ENCODE measurements around the gene ELK4.

The ELK4 gene

GRCh38 chr1:205584732-205585131, 47.1 kb downstream of the ELK4 start:
- DNase-seq (ENCODE audit: extremely low read depth in 1 of 2, low read depth in 1 of 2) = no peak

GRCh38 chr1:205583461-205584130, 48.2 kb downstream of the ELK4 start:
- DNase-seq (ENCODE audit: extremely low read depth in 1 of 2, low read depth in 1 of 2) = no peak

- DNase-seq (ENCODE audit: extremely low read depth in 1 of 2, low read depth in 1 of 2) = no peak
Measured at GRCh38 chr1:205582471-205583291, 49.1 kb downstream of the ELK4 start.

DNA sequence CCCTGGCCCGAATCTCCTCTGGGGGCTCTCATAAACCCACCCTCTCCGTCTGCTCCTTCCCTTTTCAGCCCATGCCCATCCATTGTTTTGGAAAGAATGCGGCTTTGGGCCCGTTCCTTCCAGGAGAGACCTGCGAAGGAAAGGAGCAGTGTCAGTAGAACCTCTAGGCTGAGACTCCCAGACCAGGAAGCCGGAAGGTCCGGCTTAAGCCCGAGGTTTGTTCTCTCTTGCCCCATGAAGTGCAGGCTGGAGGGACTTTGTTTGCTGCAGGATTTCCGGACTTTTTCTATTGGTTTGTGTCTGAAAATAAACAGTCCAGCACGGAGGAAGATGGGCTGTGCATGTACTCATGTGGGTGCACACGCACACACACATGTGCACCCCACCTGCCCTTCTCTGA, 49.8 kb downstream of the ELK4 start:
- no peak for DNase-seq (ENCODE audit: extremely low read depth in 1 of 2, low read depth in 1 of 2)

DNA sequence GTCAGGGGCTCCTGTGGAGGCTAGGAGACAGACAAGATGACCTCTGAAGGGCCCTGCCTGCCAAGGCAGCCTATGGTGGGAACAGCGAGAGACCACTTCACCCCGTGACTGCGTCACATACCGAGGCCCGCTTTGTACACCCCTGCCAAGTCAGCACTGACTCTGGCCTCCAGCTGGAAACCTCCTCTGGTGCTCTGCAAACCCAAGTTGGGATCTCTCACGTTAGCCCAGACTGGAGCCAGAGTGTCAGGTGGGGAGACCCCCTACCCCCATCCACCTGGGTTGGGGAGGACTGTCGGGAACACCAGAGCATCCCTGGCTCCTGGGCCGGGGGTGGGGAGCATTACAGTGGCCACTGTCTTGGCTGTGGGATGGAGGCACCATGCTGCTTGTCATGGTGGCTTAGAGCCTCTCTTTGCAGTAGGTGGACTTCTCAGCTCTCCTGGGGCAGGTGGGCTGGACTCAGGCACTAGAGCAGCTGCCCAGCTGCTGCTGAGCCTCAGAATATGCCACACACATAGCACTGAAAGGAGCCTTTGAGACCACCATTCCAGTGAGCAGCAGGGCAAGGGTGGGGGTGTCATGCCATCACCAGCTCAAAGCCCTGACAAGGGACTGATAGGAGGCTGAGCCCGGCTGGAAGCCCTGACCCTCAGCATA, 50.4 kb downstream of the ELK4 start:
- no peak for DNase-seq (ENCODE audit: extremely low read depth in 1 of 2, low read depth in 1 of 2)

DNA sequence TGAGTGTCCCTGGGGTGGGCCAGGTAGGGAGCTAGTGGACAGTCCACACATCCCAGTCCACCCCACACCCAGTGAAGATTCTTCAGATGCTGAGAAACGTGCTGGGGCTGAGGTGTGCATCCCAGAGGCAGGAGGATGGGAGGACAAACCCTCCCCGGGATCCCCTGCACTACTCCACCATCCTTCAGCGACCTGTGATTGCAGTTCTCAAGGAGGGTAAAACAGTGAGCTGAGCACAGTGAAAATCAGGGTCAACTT, 51.0 kb downstream of the ELK4 start:
- DNase-seq (ENCODE audit: extremely low read depth in 1 of 2, low read depth in 1 of 2) = no peak

DNA sequence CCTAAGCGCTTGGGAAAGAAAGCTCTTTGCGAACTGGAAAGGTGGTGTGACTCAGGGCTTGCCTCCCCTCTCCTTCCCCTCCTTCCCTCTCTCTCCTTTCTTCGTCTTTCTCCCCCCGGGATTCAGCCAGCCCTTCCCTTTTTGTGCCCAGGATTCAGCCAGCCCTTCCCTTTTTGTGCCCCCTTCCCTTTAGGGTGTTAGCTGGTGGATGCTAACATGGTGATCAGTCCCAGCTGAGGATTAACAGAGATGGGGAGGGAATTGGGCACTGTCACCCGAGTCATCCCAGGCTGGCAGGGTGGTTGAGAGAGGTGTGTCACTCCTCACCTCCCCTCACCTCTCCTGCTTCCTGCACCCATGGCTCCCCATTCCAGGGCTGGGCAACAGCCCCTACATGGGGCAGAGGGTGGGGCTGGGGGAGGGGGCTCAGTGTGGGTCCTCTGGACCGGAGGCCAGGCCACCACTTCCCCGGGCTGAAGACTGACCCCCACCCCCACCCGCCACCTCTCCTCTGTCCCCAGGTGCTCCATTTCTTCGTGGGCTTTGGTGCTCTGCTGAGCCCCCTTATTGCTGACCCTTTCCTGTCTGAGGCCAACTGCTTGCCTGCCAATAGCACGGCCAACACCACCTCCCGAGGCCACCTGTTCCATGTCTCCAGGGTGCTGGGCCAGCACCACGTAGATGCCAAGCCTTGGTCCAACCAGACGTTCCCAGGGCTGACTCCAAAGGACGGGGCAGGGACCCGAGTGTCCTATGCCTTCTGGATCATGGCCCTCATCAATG, 51.5 kb downstream of the ELK4 start:
- DNase-seq (ENCODE audit: extremely low read depth in 1 of 2, low read depth in 1 of 2) = no peak

DNA sequence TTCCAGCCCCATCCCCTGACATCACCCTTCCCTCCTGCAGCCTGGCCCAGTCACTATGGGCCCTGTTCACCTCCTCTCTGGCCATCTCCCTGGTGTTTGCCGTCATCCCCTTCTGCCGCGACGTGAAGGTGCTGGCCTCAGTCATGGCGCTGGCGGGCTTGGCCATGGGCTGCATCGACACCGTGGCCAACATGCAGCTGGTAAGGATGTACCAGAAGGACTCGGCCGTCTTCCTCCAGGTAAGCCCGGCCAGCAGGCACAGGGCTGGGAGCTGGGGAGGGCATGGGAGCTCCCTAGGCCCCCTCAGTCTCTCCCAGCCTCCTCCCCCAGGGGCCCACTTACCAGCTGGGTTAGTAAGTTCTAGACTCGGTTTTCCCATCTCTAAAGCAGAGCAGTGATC, 52.1 kb downstream of the ELK4 start:
- no peak for DNase-seq (ENCODE audit: extremely low read depth in 1 of 2, low read depth in 1 of 2)

GRCh38 chr1:205578780-205579571, 52.8 kb downstream of the ELK4 start:
- DNase-seq (ENCODE audit: extremely low read depth in 1 of 2, low read depth in 1 of 2) = no peak

GRCh38 chr1:205577874-205578658, 53.7 kb downstream of the ELK4 start:
- DNase-seq (ENCODE audit: extremely low read depth in 1 of 2, low read depth in 1 of 2) = no peak

- no peak for DNase-seq (ENCODE audit: extremely low read depth in 1 of 2, low read depth in 1 of 2)
Measured at GRCh38 chr1:205576805-205577761, 54.7 kb downstream of the ELK4 start.

DNA sequence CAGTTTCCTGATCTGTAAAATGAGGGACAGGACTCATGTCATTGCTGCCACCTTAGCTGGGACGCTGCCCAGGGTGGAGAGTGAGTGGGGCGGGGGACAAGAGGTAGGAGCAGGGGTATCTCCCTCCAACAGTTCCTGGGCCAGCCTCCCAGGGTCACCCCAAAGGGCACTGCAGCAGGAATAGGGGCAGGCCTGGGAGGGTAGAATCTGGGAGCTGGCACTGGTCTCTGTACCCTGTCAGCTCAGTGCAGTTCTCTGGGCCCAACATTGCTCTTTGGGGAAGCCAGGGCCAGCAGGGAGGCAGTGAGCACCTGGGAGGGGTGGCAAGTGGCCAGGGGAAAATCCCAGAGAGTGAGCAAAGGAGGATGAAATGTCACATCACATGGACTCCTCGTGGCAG, 55.8 kb downstream of the ELK4 start:
- no peak for DNase-seq (ENCODE audit: extremely low read depth in 1 of 2, low read depth in 1 of 2)

DNA sequence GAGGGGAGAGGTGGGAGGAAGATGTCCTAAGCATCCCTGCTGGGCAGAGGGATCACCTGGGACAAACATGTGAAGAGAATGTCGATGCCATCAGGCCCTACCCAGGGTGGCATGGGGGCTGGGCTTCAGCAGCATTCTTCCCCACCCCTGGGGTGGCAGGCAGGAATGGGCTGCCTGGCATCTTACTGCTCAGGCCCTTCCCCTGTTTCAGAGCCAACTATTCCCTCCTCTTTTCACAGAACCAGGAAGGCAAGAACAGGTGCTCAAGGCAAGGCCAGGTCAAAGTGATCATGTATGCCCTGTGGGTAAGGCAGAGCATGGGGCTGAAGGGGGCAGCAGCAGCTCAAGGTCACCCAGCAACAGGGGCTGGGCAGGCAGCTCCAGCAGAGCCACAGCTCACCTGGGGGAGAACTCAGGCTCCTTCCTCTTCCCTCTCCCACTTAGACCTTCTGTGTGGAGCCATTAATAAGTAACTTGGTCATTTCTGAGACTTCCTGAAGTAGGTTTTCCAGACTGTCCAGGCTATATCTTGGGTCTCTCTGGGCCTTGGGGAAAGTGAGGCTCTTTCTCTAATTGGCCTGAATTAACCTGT, 56.4 kb downstream of the ELK4 start:
- no peak for DNase-seq (ENCODE audit: extremely low read depth in 1 of 2, low read depth in 1 of 2)

- DNase-seq (ENCODE audit: extremely low read depth in 1 of 2, low read depth in 1 of 2) = no peak
Measured at GRCh38 chr1:205572421-205572820, 59.4 kb downstream of the ELK4 start.

DNA sequence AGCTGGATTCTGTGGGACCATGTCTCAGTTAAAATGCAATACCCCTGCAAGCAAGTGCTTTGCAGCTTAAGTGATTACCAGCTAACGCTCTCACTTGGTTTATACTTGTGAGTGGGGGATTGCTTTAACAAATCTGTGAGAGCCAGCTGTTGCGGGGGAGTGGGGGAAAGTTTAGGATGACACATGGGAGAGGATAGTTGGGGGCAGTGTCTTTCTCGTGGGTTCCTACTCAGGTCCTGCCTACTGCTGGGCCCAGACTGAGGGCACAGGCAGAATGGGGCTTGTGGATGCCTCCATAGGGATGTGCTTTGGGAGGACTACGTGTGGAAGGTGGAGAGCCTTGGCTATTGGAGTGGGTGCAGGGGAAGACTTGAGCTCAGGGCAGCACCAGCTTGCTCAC, 60.1 kb downstream of the ELK4 start:
- DNase-seq (ENCODE audit: extremely low read depth in 1 of 2, low read depth in 1 of 2) = no peak

DNA sequence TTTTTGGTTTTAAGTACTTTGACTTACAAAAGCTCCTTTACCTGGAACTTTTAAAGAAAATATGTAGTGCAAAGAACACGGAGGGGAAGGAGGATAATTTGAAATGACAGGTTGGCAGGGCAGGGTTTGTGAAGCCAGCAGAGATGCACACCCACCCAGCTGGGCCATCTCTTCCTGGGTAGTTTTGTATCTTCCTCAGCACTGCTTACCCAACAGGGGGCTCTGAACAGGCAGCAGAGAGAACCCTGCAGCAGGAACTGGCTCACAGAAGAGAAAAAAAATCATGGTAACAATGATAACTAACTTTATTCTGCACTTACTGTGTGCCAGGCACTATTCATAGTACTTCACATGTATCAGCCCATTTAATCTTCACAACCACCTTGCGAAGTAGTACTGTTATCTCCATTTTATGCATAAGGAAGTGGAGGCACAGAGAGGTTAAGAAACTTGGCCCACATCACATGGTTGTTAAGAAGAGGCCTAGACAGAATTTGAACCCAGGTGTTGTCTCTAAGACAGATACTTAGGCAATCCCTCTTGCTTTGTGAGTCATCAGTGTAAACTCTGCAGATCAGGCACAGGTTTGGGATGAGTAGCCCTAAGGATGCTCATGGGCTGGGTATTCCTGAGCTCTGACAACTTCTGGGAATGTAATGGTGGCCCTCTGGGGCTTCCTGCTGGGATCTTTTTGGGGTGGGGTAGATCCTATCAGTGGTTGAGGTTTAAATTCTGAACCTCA, 60.8 kb downstream of the ELK4 start:
- no peak for DNase-seq (ENCODE audit: extremely low read depth in 1 of 2, low read depth in 1 of 2)

- DNase-seq (ENCODE audit: extremely low read depth in 1 of 2, low read depth in 1 of 2) = no peak
Measured at GRCh38 chr1:205570173-205570501, 61.7 kb downstream of the ELK4 start.

Measured in activated CD8-positive, alpha-beta memory T cell treated with anti-CD3 and anti-CD28 coated beads for 1 hour (primary cell).